Adipose tissue (tissue), 3 donors: ENCODE data around the gene ZBTB20. TPM values are rescaled to one million over a fixed set of nuclear protein-coding genes. Genes with fewer than 3 reads are reported as not detected.

ENCODE experiments used
- H3K27ac ChIP-seq: one replicate; pipeline ENCODE4 v1.5.1; 2013; ENCODE audit warnings: low read depth, low read length
- WGBS, 3 donors: extraction: QIAGEN DNeasy Blood & Tissue Kit; methylation state at CpG; one replicate each; pipeline ENCODE4 v1.1.7; 2013; 5-methylcytosine and 5-hydroxymethylcytosine counted together
- polyA plus RNA-seq, 3 donors: library from polyadenylated mRNA; stranded (reverse); fragments of 200-250 nt; gene quantifications; one replicate each; pipeline ENCODE4 v1.2.3, GENCODE V29; 2013
- donor health status: healthy with polysubstance abuse.
- donor health status: Bipolar disorder and iron deficiency.
- donor health status: healthy.

The ZBTB20 gene
- polyA plus RNA-seq, 3 donors: 0.62 to 7.8 (median 1.4) TPM

DNA sequence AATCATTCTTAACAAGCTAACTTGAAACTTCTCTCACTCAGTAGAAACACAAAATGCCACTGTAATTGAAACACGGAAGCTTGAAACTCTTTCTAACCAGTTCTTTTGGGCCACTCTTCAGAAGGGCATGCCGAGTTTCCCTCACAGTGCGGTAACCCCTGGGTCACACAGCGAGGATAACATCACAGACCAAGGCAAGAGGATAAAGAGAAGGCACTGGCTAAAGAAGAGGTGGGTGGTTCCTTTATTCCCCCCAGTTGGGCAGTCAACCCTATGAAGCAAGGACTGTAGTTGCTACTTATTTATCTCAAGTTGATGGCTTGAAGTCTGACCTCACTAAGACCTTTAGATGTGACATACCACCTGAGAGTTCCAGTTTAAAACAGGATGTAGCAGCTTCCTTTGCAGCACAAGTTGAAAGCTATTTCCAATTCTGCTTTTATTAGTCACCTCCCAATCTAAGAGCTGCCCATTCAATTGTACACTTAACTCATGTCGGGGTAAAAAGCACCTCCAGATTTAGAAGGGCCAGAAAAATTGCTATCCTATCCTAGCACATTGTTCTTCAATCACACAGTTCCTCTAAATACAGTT lies 580.8 kb downstream of the ZBTB20 start:
- no peak overlapping the region for H3K27ac ChIP-seq
- WGBS, 3 donors: 76 to 85% (median 78%) methylated on average over 5 of the region's 5 CpGs

DNA sequence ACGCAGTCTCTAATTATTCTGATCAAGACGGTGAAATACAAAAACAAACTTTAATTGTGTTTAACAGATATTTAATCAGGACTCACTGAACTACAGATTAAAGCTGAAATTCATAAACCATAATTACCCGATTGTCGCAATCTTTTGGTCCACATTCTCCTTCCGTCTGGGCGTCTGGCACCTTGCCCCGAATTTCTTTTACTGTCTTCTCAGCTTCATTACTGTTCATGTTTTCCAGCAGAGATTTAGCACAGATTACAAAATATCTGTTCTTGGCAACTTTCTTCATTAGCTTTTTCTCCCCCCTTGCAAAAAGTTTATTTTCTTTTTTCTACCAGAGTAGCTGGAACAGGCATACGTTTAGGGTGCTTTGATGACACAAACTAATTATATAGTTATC lies 581.9 kb downstream of the ZBTB20 start:
- WGBS, 3 donors: 74 to 92% (median 79%) methylated on average over 8 of the region's 8 CpGs
- no peak overlapping the region for H3K27ac ChIP-seq

DNA sequence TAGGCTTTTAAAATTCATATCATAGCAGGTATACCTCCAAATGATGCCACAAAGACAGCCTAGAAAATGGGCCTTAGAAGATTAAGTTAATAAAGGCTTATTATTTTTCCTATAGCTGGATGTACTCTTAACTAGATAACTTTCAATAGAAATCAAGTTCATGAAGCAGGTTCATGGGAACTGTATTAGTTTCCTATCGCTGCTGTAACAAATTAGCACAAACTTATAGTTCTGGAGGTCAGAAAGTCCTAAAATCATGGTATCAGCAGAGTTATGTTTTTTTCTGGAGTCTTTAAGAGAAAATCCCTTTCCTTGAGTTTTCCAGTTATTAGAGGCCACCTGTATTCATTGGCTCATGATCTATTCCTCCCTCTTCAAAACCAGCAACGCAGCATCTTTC lies 583.4 kb downstream of the ZBTB20 start:
- 98% methylated on average over 2 of the region's 2 CpGs for whole genome bisulfite sequencing, 3 donors
- no peak overlapping the region for H3K27ac ChIP-seq

DNA sequence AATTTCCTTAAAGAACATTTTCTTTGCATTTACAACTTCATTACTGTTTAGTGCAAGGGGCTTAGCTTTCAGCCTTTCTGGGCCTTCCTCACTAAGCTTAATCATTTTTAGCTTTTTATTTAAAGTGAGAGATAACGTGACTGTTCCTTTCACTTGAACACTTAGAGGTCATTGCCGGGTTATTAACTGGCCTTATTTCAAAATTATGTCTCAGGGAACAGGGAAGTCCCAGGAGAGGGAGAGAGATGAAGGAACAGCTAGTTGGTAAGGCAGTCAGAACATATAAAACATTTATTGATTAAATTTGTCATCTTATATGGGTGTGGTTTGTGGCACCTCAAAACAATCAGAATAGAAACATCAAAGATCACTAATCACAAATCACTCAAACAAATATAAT lies 584.5 kb downstream of the ZBTB20 start:
- no peak overlapping the region for H3K27ac ChIP-seq
- 42 to 68% (median 61%) methylated on average over 2 of the region's 2 CpGs for WGBS, 3 donors

DNA sequence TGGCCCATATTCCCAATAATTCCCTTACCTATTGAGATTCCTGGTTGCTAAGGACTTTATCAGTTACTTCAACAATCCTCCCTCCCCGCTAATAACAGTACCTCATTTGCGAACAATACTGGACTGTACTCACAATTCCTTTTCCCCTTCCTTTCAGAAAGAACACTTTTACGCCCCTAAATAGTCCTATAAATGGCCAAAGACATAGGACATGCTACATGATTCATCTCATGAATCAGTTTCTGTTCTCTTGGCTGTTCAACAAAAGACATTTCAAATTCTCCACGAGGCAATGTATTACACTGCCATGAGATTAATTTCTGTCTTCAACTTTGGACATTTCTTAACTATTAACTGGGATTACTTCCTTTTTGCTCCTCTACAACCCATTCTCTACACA lies 588.8 kb downstream of the ZBTB20 start:
- no peak overlapping the region for H3K27ac ChIP-seq
- WGBS, 3 donors: 73 to 82% (median 74%) methylated on average over 4 of the region's 4 CpGs

DNA sequence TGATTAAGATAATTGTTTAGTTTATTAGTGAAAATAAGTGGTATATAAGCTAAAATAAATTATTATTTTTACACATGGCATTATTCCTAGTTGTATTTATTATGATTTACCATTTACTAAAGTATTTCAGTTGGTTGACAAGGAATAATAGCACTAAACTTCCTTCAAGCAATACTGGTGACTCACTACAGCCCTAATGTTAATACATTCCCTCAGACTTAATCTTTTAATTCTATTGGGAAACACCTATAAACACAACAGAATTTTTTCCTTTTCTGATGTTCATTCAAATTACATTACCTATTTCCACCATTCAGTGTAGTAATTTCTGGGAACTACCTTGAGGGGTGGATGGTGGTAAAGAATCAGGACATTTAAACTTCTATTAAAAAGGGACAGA lies 589.3 kb downstream of the ZBTB20 start:
- H3K27ac ChIP-seq: no peak overlapping the region

DNA sequence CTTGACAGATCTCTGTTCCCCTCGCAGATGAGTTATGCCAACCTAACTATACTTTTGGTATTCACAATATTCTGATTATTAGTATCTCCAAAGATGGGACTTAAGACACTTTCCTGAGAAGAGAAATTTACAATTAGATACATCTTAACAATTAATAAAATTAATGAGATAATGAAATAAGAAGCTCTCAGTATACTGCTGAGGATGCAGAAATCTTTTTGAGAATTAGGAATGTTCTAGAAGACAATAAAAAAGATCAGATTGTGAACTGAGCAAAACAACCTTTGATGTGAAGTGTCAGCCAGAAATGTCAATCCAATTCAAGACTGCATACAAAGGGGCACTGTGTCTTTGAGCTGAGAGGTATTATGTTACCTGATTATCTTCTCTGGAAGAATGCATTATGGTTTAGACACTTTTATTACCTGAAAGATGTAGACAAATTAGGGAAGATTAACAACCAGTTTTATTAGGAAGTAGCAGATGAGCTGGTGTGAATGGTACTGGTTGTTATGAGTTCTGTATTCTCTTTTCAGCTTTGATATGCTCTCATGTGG lies 590.4 kb downstream of the ZBTB20 start:
- H3K27ac ChIP-seq: no peak overlapping the region
- WGBS, 3 donors: 95 to 100% (median 98%) methylated on average over 1 of the region's 1 CpG

DNA sequence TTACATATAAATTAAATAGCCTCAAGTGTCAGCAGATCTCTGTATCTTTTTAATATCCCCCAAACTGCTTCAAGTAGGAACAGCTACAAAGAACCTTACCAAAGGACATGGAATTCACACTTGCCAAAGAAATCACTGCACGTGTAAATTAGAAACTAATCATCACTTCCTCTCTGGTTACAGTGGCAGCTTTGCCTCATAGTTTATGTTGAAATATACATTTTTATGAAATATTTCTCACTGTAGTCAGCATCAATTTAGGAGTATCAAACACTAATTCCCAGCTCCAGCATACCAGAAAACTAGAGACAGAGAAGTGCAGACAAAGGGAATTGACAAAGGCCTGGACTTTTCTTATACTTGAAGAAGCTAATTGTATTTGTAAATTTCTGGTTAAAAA lies 592.4 kb downstream of the ZBTB20 start:
- 35 to 76% (median 59%) methylated on average over 1 of the region's 1 CpG for WGBS, 3 donors
- H3K27ac ChIP-seq: no peak overlapping the region

DNA sequence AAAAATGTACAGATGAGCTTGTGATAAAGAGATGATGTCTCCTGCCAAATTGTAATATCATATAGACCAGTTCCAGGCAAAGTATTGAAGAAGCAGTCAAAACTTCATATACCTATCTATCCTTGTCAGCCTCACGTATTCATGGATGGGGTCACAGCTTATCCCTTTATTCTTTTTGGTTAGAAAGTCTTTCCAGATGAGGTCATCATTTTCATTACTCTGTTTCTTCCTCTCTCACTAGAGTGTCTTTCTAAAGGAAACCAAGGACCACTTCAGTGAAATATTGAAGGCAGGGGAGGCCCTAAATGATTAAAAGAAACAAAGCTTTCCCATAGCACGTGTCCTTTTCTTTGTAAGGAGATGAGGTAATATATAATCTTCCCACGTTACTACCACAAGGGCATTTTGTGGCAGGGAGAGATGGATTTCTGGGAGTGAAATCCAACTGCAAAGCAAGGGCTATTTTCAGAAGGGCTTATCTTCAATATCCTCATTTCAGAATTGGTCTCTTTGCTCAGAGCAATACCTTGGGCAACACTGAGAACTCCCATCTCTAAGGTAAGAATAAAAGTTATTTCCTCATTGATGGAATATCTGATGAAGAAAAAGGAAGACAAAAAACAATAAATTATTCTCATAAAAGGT lies 593.0 kb downstream of the ZBTB20 start:
- WGBS, 3 donors: 78 to 89% (median 87%) methylated on average over 3 of the region's 3 CpGs
- H3K27ac ChIP-seq: no peak overlapping the region

DNA sequence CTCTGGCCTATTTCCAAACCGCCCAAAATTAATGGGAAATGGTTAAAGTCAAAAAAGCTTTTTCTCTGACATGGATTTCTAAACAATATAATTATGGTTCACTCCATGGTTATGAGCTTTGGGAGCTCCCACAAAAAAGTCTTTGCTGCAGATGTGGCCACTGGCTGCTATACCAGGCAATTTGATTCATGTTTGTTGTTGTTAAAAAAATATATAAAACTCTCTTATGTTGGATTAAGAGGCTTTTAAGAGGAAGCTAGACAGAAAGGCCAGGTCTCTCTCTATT lies 594.6 kb downstream of the ZBTB20 start:
- H3K27ac ChIP-seq: no peak overlapping the region
- WGBS, 3 donors: 86 to 91% (median 89%) methylated on average over 1 of the region's 1 CpG

DNA sequence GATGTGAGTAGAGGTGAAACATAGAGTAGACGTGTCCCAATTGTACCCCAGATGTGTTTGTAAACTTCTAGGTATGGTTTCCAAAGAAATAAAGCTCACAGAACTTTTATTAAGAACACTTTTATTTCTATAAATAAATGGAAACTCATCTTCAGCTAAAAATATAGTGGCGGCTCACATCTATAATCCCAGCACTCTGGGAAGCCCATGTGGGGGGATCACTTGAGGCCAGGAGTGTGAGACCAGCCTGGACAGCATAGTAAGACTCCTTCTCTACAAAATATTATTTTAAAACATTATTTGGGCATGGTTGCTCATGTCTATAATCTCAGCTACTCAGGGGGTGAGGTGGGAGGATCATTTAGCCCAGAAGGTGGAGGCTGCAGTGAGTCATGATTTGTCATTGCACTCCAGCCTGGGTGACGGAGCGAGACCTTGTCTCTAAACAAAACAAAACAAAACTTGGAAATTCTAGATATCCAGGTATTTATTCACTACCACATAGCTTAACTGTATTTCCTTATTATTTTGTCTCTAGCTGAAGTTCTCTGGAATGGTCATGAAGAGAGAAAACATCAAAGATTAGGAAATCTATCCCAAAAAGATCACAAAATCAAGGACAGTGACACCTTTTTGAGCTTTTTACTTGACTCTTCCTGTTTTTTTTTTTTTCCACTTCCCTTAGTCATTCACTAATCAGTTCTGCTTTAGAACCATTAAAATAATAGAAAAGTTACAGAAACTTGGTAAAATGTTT lies 595.1 kb downstream of the ZBTB20 start:
- WGBS, 3 donors: 90 to 97% (median 92%) methylated on average over 4 of the region's 4 CpGs
- H3K27ac ChIP-seq: no peak overlapping the region

DNA sequence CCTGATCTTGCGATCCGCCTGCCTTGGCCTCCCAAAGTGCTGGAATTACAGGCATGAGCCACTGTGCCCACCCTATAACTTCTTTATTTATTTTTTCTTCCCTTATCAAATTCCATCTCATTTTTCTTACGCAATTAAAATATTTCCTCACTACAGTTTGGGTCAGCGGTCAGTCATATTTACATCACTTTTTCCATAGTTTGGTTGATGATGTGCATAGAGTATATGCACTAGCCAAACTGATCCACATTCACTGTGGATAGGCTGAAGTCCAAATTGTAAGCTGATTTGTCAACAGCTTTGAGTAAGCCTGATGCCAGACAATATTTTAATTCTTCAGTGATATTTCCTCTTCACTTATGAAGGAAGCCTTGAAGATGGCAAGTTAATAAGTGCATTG lies 596.9 kb downstream of the ZBTB20 start:
- WGBS, 3 donors: 97 to 99% (median 99%) methylated on average over 4 of the region's 4 CpGs
- H3K27ac ChIP-seq: no peak overlapping the region

DNA sequence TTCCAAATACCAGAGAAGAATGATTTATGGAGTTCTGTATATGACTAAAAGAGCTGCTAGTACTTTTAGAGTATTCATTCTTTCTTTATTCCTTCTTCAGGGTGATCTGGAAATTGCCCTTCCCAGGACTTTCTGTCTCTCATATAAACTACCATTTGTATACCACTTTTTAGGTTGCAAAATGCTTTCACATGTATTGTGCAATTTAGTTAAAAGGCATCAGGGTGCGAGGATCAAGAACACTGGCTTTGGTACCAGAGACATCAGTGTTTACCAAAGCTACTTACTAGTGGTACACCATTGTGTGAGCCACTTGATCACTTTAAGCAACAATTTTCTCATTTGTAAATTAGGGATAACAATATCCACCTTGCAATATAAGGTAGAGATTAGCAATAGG lies 601.9 kb downstream of the ZBTB20 start:
- 88 to 92% (median 91%) methylated on average over 1 of the region's 1 CpG for WGBS, 3 donors

DNA sequence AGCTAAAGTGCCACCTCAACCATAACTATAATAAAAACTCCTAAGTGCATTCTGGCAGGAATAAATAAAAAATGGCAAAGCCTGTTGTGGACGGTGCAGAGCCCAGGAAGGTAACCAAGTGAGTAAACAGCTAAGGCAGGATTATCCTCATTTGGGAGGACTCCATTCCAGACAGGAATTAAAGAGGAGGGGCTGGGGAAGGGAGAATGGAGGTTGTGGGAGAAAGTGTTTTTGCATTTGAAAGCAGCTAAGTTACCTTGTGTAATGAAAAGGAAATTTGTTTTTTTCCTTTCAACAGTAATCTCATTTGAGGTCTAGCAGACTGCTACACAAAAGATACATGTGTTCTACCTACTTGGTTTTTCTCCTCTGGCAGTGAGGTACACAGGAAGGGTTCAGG lies 604.7 kb downstream of the ZBTB20 start:
- 52 to 67% (median 65%) methylated on average over 1 of the region's 1 CpG for WGBS, 3 donors
- no peak overlapping the region for H3K27ac ChIP-seq

More for the DNA sequence above, 601.9 kb downstream of the ZBTB20 start:
- no peak overlapping the region for H3K27ac ChIP-seq

DNA sequence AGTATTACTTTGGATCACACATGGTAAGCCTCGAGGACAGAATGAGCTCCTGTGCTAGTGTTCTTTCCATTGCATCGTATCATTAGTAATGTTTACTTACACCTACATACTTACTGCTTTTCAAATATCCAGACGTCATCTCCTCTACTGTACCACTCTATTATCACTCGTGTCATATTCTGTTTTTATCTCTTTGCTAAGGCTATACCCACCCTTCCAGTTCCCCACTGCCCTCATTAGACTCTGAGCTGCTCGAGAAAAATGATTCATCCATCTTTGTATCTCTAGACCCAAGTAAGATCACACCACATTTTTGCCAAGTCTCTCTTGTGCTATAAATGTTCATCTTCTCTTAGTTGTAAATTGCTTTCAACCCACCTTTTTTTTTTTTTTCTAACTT lies 607.6 kb downstream of the ZBTB20 start:
- H3K27ac ChIP-seq: no peak overlapping the region
- 88 to 93% (median 89%) methylated on average over 5 of the region's 5 CpGs for WGBS, 3 donors

DNA sequence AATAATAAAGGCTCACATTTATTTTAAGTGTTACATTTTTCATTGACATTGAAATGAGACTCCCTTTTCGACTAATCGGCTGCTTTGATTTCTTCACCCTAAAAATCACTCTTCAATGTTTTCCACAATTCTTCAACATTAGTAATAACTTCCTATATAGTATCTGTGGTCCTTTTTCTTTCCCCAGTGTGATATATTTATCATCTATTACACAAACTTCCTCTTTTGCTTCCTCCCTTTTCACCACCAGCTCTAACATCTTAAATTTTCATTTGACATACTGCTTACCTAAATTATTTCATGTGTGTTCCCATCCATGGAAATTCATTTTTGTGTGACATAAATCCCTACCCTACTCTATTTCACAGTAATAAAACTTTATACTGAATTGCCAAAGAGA lies 608.9 kb downstream of the ZBTB20 start:
- H3K27ac ChIP-seq: no peak overlapping the region
- 41 to 89% (median 70%) methylated on average over 2 of the region's 2 CpGs for WGBS, 3 donors

DNA sequence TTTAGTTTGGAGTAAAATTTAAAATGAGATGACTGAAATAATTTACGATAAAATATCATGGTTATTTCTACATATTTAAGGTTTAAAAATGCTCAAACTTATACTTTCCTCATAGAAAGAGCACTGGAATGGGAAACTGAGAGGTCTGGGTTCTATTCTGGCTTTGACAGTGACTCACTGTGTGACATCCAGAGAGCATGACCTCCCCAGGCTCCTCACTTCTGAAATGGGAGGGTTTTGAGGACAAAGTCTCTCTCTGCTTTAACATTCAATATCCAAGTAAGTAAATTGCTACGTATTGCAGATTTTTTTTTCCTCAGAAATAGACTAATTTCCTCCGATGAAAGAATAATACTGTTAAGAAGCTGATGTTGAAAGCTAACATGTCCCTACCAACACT lies 618.6 kb downstream of the ZBTB20 start:
- WGBS, 3 donors: 92 to 98% (median 96%) methylated on average over 3 of the region's 3 CpGs
- H3K27ac ChIP-seq: no peak overlapping the region

DNA sequence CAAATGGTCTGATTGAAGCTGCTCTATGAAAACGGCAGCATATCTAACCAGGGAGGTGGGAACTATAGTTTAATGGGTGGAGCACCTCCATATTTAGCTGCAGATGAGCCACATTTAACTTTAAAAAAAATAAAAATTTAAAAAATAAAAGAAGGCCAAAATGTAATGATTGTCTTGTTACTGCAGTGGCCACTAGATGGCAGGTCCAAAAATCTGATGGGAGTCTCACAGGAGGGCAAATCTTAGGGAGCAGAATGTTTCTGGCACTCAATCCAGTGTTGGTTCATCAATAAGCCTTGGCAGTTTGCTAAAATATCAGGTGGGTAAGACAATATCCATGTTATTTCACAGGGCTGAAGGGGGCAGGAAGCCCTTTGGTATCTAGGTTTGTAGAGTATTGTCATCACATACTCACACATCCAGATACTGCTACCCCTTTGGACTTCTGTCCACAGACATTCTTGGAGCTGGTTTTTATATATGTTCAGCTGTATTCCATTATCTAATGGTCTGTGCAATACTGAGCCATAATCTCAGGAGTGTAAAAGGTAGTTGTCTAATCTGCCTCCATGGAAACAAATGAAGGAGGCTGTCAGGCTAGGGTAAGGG lies 619.9 kb downstream of the ZBTB20 start:
- H3K27ac ChIP-seq: no peak overlapping the region
- 66 to 74% (median 71%) methylated on average over 1 of the region's 1 CpG for WGBS, 3 donors

DNA sequence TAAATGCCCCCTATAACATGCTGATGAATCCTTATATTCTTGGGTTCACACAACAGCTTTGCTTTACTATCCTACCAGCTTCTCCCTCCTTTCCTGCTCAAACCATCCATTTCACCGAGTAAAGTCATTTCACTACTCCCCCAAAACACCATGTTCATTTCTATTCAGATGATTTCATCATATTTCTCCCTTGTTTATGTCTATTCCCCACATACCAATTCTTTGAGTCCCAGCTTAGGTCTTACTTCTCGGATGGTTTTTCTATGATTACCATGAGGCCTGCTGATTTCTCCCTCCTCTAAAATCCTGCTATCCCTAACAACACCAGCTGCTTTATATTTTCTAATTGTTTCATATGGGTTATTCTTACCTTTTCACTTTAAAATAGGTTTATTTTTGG lies 621.8 kb downstream of the ZBTB20 start:
- H3K27ac ChIP-seq: no peak overlapping the region
- 94 to 98% (median 97%) methylated on average over 2 of the region's 2 CpGs for WGBS, 3 donors
